HFF-Myc (cell line): Measurements from ENCODE around the gene POU6F2.

ENCODE experiments used
- DNase-seq: peaks from one replicate; pipeline ENCODE4 v3.0.0-alpha.2; 2011; ENCODE audit warnings: low read depth; ENCODE audit errors: extremely low read depth
- H3K4me3 ChIP-seq: replicated peaks from 2 replicates; pipeline ENCODE4 v1.5.1; 2011; ENCODE audit warnings: low read depth, mild to moderate bottlenecking, control low read depth, low read length
- TF ChIP-seq, protein P1 (sequence below): IDR thresholded peaks from 2 replicates; pipeline ENCODE4 v1.5.1; 2012; ENCODE audit warnings: mild to moderate bottlenecking, low read depth, low read length, control low read depth; ENCODE audit errors: missing control alignments

Gene POU6F2

DNA sequence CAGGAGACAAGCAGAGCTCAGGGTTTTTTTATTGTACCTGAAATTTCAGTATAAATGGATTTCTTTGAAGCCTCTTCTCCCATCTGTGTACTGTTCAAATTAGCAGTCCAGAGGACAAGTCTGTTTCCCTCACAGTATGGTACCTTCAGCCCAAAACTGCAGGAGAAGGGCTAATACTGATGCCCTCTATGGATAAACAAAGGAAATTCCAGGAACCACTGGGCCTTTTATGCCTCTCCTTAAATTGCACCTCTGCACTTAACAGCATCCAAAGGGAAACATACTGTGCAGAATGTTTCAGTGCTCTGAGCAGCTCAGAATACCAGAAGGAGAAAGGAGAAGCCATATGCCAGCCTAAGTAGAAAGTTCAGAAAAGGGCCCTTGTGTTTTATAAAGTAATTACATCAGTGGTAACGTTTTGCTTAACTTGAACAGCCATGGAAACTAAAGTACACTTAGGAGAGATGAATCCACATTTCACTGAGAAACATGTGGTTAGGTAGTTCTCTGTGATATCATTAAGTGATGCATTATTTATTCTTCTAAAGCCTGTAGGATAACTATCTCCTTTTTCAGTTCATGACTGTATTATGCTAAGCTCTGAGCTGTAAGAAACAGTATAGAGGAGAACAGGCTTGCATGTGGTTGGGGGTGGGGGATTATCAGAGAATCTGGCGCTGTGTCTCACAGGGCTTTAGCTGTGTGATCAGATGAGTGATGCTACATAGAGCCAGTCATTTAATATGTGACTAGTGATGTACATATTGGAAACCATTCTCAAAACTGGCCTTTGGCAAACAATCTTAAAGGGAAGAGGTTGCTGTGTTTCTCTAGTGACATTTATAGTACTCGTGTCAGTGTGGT is 111.3 kb downstream of the POU6F2 start:
- TF ChIP-seq, protein P1, sequence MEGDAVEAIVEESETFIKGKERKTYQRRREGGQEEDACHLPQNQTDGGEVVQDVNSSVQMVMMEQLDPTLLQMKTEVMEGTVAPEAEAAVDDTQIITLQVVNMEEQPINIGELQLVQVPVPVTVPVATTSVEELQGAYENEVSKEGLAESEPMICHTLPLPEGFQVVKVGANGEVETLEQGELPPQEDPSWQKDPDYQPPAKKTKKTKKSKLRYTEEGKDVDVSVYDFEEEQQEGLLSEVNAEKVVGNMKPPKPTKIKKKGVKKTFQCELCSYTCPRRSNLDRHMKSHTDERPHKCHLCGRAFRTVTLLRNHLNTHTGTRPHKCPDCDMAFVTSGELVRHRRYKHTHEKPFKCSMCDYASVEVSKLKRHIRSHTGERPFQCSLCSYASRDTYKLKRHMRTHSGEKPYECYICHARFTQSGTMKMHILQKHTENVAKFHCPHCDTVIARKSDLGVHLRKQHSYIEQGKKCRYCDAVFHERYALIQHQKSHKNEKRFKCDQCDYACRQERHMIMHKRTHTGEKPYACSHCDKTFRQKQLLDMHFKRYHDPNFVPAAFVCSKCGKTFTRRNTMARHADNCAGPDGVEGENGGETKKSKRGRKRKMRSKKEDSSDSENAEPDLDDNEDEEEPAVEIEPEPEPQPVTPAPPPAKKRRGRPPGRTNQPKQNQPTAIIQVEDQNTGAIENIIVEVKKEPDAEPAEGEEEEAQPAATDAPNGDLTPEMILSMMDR = no peak
- H3K4me3 ChIP-seq = no peak overlapping the region
- no peak for DNase-seq

DNA sequence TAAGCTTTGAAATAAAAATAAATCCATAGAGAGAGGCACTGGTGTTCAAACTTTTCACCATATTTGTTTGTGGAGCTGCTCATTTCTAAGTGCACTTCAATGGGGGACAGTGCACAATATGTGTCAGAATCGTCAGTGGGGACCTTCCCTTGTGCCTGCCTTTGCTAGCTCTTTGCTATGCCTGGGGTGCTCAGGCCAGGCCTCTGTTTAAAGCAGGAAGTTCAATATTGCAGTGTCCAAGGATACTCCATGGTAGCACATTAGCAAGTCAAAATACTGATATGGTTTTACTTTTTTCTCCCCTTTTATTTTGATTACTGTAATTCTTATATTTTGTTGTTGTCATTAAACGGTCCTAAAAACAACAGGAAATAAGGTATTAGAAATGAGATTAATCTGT is 113.4 kb downstream of the POU6F2 start:
- no peak for DNase-seq
- TF ChIP-seq, protein P1 = no peak
- H3K4me3 ChIP-seq = no peak overlapping the region

DNA sequence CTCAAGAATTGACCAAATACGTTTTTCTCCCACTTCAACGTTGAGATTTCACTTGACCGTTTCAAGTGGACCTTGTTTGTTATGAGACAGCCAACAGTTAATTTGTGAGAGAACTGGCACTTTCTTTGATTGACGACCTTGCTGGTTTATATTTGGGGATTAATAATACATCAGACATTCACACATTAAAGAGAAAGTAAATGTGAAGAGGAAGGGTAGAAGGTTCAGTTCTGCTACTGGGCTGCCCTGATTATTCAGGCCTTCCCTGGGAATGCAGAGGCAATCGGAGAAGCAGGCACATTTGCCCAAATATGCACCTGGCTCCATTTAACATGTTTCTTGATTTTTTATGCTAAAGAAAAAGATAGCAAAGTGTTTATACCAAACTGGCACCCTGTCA is 114.1 kb downstream of the POU6F2 start:
- TF ChIP-seq, protein P1 = no peak

DNA sequence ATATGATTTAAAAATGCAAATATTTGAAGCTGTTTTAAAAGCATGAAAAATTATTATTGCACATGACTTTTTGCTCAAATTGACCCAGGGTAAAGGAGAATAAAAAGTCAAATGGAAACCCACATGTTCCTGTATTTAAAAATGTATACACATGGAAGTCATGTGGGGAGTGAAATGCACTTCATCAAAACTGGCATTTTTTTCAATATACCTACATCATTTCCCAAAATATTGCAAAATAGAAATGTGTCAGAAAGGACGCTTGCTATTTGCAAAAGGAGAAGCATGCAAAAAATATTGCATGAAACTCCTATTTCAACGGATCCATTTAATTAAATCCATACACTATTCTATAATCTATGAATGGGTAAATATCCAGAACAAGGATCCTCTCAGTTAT is 117.0 kb downstream of the POU6F2 start:
- TF ChIP-seq, protein P1 = no peak
- no peak overlapping the region for H3K4me3 ChIP-seq

More for the DNA sequence above, 114.1 kb downstream of the POU6F2 start:
- H3K4me3 ChIP-seq = no peak overlapping the region
- no peak for DNase-seq

DNA sequence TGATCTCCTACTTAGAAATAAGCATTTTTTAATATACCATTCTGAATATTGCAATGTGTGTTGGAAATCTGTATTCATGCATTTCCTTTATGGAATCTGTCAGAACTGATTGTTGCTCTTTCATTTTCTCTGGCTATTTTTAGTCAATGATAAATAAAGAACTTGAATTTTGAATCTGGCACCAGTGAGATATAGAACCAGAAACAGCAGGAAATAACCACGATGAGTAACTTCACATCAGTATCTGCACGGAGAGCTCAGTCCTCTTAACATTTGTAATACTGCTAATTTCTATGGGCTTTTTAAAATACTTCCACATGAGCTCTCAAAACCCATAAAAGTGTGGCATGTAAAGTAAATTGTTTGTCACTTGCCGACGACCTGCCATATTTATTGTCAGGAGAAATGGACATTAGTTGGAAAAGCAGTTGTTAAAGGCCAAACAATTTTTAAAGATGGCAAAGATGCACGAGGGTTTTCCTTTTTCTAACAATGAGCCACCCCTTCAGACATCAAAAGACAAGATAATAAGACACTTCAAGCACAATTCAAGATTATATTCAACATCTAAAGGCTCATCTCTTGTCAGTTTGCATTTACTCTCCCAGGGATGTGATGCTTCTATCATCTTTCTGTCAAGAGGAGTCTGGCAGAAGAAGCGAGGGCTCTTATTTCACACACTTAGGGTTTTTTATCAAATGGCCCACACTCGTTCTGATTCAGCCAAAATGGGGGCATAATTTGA is 118.3 kb downstream of the POU6F2 start:
- TF ChIP-seq, protein P1 = no peak
- no peak overlapping the region for H3K4me3 ChIP-seq
- no peak for DNase-seq

More for the DNA sequence above, 117.0 kb downstream of the POU6F2 start:
- DNase-seq = no peak

DNA sequence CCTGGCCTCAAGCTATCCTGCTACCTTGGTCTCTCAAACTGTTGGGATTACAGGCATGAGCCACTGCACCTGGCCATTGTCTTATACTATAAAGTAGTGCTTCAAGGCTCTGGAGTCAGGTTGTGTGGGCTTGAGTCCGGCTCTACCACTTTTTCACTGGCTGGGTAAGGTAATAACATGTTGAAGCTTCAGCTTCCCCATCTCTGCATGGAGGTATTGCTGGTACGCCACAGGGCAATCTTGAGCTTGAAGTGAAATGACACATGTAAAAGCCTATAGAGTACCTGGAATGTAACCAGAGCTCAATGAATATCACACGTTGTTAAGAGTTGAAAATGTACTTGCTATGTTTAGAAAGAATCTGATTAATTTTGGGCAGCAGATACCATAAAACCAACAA is 120.8 kb downstream of the POU6F2 start:
- TF ChIP-seq, protein P1 = no peak
- no peak for DNase-seq
- no peak overlapping the region for H3K4me3 ChIP-seq
